GM12875 (cell line): Measurements from ENCODE around the gene CCZ1.
"Not testable (repeated sequence)": the region's sequence is repeated elsewhere in the genome, so short reads cannot be mapped to it uniquely, and the experiment has no call there.

Experiments used
- H3K4me3 ChIP-seq: one replicate; pipeline ENCODE4 v1.5.1; 2011; ENCODE audit warnings: low read depth, low read length, control low read depth
- TF ChIP-seq, protein P1 (sequence below): IDR thresholded peaks from 2 replicates; pipeline ENCODE4 v1.5.1; 2011; ENCODE audit warnings: low read depth, mild to moderate bottlenecking, control low read depth, inconsistent platforms, low read length, moderate library complexity, borderline replicate concordance; ENCODE audit not compliant: insufficient read depth

CCZ1 gene

DNA sequence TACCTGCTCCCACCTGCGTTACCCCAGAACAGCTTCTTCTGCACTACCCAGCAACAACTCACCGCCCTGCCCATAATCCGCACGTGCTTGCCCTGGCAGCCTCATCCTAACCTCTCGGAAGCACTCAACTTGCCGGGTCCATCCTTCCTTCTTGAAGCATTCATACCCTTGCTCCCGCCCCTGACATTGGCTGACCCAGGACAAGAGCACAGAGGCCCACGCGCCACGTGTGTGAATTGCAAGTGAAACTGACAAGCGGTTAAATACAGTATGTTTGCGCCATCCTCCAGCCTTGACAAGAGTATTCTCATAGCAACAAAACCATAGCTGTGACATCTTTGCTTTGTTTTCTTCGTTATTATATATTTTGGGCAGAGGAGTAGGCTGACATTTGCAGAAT is 28.8 kb upstream of the CCZ1 start:
- no peak overlapping the region for H3K4me3 ChIP-seq
- TF ChIP-seq, protein P1, sequence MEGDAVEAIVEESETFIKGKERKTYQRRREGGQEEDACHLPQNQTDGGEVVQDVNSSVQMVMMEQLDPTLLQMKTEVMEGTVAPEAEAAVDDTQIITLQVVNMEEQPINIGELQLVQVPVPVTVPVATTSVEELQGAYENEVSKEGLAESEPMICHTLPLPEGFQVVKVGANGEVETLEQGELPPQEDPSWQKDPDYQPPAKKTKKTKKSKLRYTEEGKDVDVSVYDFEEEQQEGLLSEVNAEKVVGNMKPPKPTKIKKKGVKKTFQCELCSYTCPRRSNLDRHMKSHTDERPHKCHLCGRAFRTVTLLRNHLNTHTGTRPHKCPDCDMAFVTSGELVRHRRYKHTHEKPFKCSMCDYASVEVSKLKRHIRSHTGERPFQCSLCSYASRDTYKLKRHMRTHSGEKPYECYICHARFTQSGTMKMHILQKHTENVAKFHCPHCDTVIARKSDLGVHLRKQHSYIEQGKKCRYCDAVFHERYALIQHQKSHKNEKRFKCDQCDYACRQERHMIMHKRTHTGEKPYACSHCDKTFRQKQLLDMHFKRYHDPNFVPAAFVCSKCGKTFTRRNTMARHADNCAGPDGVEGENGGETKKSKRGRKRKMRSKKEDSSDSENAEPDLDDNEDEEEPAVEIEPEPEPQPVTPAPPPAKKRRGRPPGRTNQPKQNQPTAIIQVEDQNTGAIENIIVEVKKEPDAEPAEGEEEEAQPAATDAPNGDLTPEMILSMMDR: no peak

DNA sequence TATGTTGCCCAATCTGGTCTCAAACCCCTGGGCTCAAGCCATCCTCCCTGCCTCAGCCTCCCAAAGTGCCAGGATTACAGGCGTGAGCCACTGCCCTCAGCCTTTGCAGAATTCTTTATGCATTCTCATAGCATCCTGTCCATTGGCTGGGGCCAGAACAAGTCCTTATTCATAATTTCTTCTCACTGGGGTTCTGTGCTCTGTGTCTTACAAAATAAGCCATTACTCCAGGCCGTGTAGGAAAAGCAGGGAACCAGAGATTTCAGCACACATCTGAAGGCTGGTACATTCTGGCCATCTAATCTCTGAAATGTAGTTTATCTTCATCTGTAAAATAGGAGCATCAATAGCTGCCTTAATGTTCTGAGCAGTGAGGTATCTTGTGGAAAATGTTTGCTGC is 28.2 kb upstream of the CCZ1 start:
- TF ChIP-seq, protein P1: no peak
- H3K4me3 ChIP-seq: no peak overlapping the region

DNA sequence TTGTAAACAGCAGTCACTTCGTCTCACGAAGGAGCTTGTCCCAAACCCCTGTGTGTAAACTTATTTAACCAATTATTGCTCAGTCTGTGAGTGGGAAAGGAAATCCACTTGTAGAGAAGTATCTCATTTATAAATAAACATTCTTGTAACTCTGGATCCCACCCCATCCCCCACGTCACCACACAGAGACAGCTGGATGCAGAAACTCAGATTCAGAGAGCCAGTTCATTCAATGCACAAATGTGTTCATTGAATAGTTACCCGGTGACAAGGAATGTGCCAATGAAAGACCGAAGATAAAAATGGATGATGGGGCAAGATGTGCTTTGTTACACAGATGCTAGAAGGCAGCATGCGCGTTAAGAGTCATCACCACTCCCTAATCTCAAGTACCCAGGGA is 26.2 kb upstream of the CCZ1 start:
- TF ChIP-seq, protein P1: no peak
- H3K4me3 ChIP-seq: no peak overlapping the region

DNA sequence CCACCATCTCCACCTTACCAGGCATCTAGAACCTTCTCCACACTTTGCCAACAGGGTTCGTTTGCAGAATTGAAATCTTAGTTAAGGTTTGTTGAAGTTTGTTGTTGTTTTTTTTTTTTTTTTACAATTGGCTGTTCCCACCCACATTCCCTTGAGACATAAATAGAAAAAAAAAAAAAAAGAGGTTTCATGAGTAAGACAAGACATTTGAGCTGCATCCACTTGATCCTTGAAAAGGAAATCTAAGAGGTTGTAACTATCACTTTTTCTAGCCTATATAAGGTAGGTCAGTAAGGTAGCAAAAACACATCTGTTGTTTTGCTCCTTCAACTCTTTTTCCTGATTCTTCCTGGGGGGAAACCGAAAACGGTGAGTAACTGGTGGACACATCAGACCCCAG is 18.9 kb upstream of the CCZ1 start:
- H3K4me3 ChIP-seq: not testable (repeated sequence)

DNA sequence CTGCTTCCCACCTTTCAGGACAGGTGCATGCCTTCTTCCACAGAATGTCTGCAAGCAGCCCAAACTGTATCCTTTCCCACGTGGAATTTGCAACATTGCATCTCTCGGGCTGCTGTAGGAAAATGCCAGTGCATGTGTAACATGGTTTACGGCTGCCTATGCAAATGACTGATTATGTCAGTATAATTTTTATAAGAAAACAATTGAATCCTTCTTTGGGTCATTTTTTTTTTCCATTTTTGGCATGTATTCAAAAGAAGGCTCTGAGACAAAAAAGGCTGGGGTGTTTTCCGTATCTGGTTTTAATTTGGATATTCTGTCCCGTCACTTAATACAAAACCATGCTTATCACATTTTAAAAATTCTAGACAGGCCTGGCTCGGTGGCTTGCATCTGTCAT is 18.4 kb upstream of the CCZ1 start:
- H3K4me3 ChIP-seq: not testable (repeated sequence)

DNA sequence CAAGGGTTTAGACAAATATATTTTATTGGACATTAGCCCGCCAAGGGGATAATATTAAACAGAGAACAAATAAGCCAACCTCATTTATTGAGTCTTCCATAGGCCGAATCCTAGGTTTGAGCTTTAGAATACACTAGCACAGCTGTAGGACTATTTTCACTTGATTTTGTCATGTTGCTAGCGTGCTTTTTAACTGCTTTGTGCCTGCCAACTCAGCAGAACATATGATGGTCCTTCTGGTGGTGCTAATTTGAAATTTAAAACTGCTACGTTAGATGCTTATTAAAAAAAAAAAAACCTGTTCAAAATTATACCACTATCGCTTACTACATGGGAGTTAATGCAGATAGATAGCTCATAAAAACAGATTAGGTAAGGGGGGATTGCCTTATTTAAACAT is 14.1 kb upstream of the CCZ1 start:
- not testable (repeated sequence) for H3K4me3 ChIP-seq

DNA sequence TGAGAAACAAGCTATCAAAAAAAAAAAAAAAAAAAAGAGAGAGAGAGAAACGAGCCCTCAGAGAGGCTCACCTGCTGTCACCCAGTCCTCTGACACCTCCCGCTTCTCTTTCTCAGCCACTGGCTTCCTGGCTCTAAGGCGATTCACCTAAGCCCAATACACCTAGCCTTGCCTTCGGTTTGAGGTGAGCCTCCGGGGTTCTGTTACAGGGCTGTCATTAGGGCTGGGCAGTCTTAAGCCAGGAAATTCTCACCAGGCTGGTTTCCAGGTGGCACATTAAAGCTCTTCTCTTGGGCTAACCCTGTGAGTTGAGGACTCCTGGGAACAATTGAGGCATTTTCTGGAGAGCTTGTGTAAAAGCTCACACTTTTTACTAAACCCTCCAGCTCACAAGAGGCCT is 10.5 kb upstream of the CCZ1 start:
- not testable (repeated sequence) for H3K4me3 ChIP-seq

DNA sequence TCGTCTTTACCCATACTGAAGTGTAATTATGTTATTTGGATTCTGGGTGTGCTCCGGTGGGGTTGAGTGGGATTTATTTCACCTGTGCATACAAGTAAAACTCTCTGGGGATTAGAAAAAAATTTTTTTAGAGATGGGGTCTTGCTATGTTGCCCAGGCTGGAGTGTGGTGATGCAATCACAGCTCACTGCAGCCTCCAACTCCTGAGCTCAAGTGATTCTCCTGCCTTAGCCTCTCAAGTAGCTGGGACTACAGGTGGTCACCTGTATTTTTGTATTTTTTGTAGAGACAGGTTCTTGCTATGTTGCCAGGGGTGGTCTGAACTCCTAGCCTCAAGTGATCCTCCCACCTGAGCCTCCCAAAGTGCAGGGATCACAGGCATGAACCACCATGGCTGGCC is 8.3 kb upstream of the CCZ1 start:
- H3K4me3 ChIP-seq: not testable (repeated sequence)

DNA sequence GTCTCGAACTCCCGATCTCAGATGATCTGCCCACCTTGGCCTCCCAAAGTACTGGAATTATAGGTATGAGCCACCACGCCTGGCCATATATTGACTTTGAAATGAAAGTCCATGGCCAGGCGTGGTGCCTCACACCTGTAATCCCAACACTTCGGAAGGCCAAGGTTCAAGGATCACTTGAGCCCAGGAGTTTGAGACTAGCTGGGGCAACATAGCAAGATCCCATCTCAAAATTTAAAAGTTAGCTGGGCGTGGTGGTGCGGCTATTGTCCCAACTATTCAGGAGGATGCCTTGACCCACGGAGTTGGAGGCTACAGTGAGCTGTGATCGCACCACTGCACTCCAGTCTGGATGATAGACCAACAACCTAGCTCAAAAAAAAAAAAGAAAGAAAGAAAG is 6.0 kb upstream of the CCZ1 start:
- H3K4me3 ChIP-seq: no peak overlapping the region
- TF ChIP-seq, protein P1: no peak

DNA sequence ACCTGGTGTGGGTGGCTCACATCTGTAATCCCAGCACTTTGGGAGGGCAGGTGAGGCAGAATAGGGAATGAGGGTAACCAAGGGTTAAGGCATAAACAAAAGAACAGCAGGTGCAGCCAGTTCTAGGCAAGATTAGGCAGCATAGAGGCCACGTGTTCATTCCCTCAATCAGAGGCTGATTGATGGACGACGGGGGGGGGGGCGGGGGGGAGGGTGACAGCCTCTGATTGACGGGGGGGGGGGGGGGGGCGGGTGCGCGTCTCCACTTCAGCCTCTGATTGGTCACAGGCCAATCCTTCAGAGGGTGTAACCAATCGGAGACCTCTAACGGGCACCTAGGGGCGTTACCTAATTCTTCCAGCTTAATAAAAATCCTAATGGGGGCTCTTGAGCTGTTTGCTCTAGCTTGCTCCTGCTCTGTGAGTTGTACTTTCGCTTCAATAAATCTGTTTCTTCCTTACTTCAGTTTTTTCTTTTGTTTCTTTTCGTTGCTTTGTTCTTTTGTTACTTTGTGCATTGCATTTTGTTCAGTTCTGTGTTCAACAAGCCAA is 1.1 kb upstream of the CCZ1 start:
- not testable (repeated sequence) for H3K4me3 ChIP-seq

DNA sequence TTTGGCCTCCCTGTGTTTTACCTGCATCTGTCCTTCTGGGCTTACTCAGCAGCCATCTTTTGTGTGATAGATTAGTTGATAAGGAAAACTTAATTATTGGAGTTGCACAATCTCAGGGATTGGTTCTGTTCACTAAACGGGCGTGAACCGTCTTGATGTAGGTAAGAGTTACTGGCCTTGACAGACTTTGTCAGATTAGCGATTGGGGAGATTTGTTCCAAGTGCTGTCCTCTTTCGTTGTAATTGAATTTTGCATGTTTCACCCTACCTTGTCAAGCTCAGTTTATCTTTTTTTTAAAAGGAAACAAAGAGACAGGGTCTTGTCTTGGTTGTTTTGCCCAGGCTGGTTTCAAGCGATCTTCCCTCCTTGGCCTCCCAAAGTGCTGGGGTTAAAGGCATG is 4.5 kb downstream of the CCZ1 start:
- not testable (repeated sequence) for H3K4me3 ChIP-seq

DNA sequence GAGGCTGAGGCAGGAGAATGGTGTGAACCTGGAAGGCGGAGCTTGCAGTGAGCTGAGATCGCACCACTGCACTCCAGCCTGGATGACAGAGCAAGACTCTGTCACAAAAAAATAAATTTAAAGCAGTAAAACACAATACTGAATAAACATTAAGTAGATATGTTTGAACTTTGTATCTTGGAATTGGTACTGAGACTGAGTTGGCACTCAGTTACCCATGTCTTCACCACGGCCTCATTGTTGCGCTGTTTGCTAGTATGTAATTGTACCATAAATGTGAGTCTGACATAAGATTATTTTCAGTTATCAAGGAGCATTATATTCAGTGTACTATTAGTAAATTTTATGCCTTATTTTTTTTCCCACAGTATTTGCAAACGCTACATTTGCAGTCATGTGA is 6.2 kb downstream of the CCZ1 start:
- H3K4me3 ChIP-seq: not testable (repeated sequence)

DNA sequence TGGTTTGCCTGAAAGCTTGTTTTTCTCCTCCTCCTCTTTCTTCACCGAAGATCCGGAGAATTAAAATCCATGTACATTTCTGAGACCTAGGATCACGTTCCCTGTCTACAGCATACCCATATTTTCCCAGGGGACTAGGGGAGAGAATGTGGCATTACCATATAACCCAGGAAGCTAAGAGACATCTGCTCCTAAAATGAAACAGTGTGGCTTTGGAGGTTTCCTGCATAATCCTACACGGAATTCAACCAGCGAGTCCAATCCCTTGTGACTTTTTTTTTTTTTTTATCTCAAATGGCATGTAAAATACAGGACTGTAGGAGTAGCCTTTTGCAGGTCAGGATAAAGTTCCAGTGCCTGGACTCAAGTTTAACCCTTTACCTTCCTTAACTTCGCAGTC is 10.3 kb downstream of the CCZ1 start:
- H3K4me3 ChIP-seq: not testable (repeated sequence)

DNA sequence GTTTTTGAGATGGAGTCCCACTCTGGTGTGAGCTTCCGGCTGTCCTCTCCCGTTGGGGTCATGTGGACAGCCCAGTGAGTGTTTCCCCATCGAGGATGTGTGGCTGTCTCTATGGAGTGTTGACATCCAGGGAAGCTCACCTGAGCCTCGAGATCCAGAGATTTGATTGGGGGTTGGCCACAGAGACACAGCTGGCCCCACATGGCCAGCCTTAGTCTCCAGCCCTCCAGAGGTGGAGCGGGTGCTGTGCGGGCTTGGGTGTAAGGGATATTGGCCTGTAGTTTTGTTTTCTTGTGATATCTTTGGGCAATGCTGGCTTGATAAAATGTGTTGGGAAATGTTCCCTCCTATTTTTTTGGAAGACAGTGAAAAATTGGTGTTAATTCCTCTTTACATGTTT is 18.0 kb downstream of the CCZ1 start:
- H3K4me3 ChIP-seq: not testable (repeated sequence)

DNA sequence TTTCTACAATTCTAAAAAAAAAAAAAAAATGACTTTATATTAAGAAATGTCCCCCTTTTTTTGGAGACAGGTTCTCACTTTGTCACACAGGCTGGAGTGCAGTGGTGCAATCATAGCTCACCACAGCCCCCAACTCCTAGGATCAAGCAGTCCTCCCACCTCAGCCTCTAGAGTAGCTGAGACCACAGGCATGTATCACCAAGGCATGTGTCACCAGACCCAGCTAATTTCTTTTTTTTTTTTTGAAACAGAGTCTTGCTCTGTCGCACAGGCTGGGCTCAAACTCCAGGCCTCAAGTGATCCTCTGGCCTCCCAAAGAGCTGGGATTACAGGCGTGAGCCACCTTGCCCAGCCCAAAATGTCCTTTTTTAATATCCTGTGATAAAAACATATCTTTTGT is 25.6 kb downstream of the CCZ1 start:
- not testable (repeated sequence) for H3K4me3 ChIP-seq

DNA sequence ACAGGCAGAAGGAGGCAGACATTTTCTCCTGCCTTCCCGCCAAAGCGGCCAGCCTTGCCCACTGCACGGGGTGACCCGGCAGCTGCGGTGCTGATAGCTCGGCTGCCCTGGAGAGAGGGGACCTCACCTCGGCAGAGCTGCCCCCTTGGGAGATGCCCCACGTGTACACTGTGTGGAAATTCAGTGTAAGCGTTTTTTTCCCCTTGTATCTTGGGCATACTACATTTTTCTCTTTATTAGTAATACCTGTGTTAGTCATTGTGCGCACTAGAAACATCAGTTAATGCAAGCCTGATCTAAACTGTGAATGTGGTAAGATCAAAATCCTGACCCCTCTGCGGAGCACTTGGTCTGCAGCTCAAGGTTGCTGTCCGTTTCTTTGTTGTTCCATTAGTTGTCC is 26.1 kb downstream of the CCZ1 start:
- H3K4me3 ChIP-seq: not testable (repeated sequence)
